Measurements from ENCODE around the gene LINGO1.

The LINGO1 gene

GRCh38 chr15:77597804-77598453, 34.8 kb downstream of the LINGO1 start:
- no peak for DNase-seq (ENCODE audit: low read depth in 2 of 2)

GRCh38 chr15:77596821-77597803, 35.6 kb downstream of the LINGO1 start:
- DNase-seq (ENCODE audit: low read depth in 2 of 2): no peak

GRCh38 chr15:77595231-77595630, 37.5 kb downstream of the LINGO1 start:
- no peak for DNase-seq (ENCODE audit: low read depth in 2 of 2)

- no peak for DNase-seq (ENCODE audit: low read depth in 2 of 2)
Measured at GRCh38 chr15:77592758-77593157, 40.0 kb downstream of the LINGO1 start.

GRCh38 chr15:77591968-77592613, 40.6 kb downstream of the LINGO1 start:
- DNase-seq (ENCODE audit: low read depth in 2 of 2): no peak

- DNase-seq (ENCODE audit: low read depth in 2 of 2): no peak
Measured at GRCh38 chr15:77589839-77590238, 42.9 kb downstream of the LINGO1 start.

- DNase-seq (ENCODE audit: low read depth in 2 of 2): no peak
Measured at GRCh38 chr15:77588126-77588525, 44.6 kb downstream of the LINGO1 start.

- DNase-seq (ENCODE audit: low read depth in 2 of 2): no peak
Measured at GRCh38 chr15:77584691-77585090, 48.0 kb downstream of the LINGO1 start.

GRCh38 chr15:77584201-77584600, 48.5 kb downstream of the LINGO1 start:
- no peak for DNase-seq (ENCODE audit: low read depth in 2 of 2)

- no peak for DNase-seq (ENCODE audit: low read depth in 2 of 2)
Measured at GRCh38 chr15:77582763-77583162, 49.9 kb downstream of the LINGO1 start.

GRCh38 chr15:77581896-77582569, 50.7 kb downstream of the LINGO1 start:
- no peak for DNase-seq (ENCODE audit: low read depth in 2 of 2)

GRCh38 chr15:77580996-77581682, 51.6 kb downstream of the LINGO1 start:
- no peak for DNase-seq (ENCODE audit: low read depth in 2 of 2)

- DNase-seq (ENCODE audit: low read depth in 2 of 2): no peak
Measured at GRCh38 chr15:77579498-77580188, 53.1 kb downstream of the LINGO1 start.

- no peak for DNase-seq (ENCODE audit: low read depth in 2 of 2)
Measured at GRCh38 chr15:77578641-77579372, 53.9 kb downstream of the LINGO1 start.

- DNase-seq (ENCODE audit: low read depth in 2 of 2): no peak
Measured at GRCh38 chr15:77577366-77577950, 55.3 kb downstream of the LINGO1 start.

GRCh38 chr15:77576538-77576937, 56.2 kb downstream of the LINGO1 start:
- no peak for DNase-seq (ENCODE audit: low read depth in 2 of 2)

GRCh38 chr15:77575203-77575934, 57.3 kb downstream of the LINGO1 start:
- no peak for DNase-seq (ENCODE audit: low read depth in 2 of 2)

GRCh38 chr15:77574521-77575202, 58.0 kb downstream of the LINGO1 start:
- no peak for DNase-seq (ENCODE audit: low read depth in 2 of 2)
